NAMALWA (cell line): ENCODE measurements around the gene MSANTD7.
"Not testable (repeated sequence)": the region's sequence is repeated elsewhere in the genome, so short reads cannot be mapped to it uniquely, and the experiment has no call there.

ENCODE experiments used
- DNase-seq: peaks from one replicate; pipeline ENCODE4 v3.0.0-alpha.2; 2015; ENCODE audit warnings: low spot score

Gene MSANTD7, protein sequence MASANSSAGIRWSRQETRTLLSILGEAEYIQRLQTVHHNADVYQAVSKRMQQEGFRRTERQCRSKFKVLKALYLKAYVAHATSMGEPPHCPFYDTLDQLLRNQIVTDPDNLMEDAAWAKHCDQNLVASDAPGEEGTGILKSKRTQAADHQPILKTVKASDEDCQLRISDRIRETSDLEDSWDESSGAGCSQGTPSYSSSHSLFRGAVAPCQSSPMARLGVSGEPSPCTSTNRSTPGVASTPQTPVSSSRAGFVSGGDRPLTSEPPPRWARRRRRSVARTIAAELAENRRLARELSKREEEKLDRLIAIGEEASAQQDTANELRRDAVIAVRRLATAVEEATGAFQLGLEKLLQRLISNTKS

GRCh38 chr10:14837757-14838581 lies at the start of gene MSANTD7, which contains the start of the genes CDNF and HSPA14:
MSANTD7 (plus strand) TSS chr10:14838306; CDS start chr10:14842285, 3,979 bp downstream.
CDNF (minus strand) TSS chr10:14838037; CDS start chr10:14837946, 91 bp downstream.
HSPA14 (plus strand) TSS chr10:14838306; CDS start chr10:14838403, 97 bp downstream.
- peak; percentile 100 for DNase-seq

GRCh38 chr10:14798636-14799035 lies 39.5 kb upstream of the MSANTD7 start:
- DNase-seq = no peak

DNA sequence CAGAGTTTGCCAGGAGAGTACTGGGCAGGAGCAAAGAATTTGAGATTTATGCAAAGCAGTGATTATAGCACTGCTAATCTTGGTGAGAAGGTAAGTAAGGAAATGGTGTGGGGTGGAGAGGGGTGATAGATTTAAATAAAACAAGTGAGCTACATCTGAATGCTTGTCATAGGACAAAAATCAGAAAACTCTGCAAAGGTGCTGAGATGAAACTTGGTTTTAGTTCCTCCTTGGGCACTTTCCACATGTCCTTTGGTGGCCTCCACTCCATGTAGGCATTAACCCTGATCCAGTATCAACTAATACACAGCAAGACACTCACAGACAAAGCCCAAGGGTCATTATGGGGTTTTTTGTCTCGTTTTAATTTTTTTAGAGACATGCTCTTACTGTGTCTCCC lies 37.7 kb upstream of the MSANTD7 start:
- no peak for DNase-seq

DNA sequence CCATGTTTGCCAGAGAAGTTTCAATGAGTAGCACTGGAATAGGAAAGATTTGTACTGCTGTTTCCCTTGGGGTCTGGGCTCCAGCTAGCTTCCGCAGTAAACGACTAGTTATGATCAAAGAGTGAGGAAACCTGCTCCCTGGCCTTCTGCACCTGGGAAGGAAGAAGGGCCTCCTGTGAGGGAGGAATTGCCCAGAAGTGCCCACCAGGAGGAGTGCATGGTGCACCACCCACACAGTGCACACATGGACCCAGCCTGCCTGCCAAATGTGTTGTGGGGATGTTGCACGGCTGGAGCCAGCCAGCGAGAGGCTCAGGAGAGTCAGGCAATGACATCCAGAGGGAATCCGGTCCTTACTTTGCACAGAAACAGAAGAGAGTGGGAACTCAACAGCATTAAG lies 36.4 kb upstream of the MSANTD7 start:
- no peak for DNase-seq

DNA sequence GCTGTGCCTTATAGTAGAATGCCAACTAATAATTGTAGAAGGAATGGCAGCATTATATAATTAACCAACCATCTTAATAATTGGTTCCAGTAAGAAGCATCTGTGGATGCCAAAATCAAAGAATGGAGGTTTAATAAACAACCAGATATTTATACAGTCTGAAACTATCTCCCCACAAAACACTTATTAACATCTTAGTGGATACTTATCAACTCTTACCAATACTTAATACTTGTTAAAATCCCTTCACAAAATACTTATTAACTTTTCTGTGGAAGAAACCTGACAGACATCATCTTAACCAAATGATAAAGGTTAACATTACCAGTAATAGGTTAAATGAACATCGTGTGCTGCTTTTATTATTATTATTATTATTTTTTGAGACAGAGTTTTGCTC lies 34.3 kb upstream of the MSANTD7 start:
- DNase-seq = no peak

DNA sequence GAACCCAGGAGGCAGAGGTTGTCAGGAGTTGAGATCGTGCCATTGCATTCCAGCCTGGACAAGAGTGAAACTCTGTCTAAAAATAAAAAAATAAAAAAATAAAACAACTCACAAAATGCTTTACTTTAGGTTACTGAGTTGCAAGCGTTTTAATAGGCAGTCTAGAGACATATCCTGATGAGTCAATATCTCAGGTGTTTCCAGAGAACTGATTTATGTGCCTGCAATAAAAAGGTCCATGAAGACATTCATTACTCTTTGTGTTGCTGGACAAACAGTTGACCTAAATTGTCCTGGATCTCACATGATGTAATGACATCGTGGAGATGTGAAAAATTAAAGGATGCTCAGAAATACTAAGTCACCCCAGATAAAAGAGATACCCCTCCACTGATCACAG lies 31.8 kb upstream of the MSANTD7 start:
- DNase-seq = no peak

DNA sequence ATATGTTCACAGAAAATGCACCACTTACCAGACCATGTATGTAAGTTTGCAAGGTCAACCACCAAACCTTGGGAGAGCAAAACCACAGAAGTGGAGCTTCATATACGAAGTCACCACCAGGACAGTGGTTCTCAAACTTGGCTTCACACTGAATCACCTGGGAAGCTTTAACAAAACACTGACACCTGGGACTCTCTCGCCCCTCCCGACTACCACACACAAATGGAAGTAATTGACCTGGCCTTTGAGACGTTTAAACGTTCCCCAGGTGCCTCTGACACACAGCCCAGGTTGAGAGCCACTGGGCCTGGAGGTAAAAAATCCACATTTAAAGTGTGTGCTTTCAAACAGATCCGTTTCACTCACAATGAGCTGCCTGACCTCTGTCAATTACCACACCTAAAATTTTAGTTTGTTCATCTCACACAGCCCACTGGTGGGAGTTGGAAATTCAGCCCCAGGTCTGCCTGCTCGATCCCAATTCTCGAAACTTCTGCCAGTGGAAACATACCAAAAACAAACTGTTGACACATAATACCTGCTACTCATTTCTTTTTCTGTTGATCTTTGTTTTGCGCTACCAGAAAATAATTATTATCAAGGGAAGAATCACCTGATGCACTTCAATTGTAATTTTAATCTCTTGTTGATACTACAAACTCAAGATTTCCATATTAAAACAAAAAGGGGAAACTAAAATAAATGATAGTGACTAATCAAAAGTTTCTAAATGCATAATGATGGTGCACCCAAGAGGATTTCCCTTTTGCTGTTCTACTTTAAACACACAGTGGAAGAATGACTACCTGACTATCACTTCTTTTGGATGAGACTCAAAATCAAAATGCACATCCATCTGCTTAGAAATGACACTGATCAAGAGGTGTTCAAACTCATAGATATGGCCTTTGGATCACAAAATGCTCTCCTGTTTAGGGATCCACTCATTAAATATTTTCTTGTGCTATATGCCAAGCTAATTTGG lies 26.8 kb upstream of the MSANTD7 start:
- no peak for DNase-seq

DNA sequence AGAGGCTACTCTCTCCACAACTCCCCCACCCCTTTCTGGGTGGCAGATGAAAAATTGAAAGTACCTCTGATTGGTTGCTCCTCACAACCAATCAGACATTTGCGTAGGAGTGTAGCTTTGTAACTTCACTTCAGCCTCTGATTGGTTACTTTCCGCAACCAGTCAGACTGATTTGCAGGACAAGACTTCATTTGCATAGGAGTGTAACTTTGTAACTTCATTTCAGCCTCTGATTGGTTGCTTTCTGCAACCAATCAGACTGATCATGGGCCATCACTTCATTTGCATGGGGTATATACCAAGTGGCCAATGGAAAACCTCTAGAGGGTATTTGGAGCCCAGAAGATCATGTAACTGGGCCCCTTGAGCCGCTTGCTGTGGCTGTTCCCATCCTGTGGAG lies 25.8 kb upstream of the MSANTD7 start:
- peak; percentile 37 for DNase-seq

GRCh38 chr10:14815681-14816080 lies 22.4 kb upstream of the MSANTD7 start:
- no peak for DNase-seq

DNA sequence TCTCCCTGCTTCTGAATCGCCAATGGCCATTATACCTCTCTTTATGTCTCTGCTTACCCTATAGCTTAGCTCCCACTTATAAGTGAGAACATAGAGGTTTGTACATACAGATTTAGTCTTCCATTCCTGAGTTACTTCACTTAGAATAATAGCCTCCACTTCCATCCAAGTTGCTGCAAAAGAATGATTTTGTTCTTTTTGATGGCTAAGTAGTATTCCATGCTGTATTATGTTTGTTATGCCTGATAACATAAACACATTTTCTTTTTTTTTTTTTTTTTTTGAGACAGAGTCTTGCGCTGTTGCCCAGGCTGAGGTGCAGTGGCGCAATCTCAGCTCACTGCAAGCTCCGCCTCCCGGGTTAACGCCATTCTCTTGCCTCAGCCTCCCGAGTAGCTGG lies 21.4 kb upstream of the MSANTD7 start:
- DNase-seq = not testable (repeated sequence)

DNA sequence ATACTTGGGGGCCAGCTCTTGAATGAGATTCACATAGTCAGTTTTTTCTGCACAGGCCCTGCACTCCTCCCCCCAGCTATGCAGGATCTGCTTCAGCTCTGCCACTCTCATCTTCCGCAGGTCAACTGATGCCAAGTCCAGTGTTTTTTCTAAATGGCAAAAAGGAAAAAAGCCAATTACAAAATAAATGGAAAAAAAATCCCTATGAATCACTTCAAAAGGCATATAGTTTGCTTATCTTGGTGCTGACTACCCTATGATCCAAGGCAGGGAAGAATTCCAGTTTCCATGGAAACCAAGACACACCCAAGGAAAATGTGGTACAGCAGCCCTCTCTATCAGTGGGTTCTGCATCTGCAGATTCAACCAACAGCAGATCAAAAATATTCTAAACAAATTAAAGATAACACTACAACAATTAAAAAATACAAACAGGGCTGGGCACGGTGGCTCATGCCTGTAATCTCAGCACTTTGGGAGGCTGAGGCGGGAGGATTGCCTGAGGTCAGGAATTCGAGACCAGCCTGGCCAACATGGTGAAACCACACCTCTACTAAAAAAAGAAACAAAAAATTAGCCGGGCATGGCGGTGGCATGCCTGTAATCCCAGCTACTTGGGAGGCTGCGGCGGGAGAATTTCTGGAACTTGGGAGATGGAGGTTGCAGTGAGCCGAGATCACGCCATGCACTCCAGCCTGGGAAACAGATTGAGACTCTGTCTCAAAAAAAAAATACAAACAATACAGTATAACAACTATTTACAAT lies 17.9 kb upstream of the MSANTD7 start:
- no peak for DNase-seq

DNA sequence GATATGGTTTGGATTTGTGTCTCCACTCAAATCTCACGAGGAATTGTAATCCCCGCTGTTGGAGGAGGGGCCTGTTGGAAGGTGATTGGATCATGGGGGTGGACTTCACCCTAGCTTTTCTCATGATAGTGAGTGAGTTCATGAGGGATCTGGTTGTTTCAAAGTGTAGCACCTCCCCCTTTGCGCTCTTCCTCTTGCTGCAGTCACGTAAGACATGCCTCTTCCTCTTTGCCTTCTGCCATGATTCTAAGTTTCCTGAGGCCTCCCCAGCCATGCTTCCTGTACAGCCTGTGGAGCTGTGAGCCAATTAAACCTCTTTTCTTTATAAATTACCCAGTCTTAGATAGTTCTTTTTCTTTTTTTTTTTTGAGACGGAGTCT lies 17.3 kb upstream of the MSANTD7 start:
- DNase-seq = no peak

DNA sequence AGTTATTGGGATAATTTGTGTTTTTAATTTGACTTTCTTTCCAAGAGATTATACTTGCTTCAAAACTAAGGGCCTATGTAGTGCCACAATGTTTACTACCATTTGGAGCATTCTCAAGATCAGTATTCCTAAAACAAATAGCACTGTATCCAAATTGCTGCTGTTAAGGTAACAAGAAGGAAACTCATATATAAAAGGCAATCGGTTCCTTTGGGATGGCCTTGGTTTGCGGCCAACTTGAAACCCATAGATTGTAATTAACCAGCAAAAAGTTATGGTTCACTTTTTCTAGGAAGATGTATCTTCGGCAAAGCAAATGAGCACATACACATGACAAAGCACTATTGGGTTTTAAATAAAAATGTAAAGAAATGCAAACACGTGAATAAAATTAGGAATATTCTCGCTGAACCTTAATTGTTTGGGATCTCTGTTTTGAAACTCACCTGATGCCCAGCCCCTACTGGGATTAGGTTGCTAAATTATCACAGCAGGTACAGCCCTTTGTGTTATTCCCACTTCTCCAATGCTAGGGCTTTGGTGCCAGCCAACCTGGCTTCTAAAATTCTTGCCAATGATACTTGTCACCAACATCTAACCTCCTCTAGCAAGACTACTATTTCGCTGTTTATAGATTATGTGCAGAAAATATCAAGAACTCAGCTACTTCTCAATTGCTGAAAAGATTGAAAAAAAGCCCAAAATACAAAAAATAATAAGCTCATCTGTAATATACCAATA lies 16.3 kb upstream of the MSANTD7 start:
- no peak for DNase-seq

DNA sequence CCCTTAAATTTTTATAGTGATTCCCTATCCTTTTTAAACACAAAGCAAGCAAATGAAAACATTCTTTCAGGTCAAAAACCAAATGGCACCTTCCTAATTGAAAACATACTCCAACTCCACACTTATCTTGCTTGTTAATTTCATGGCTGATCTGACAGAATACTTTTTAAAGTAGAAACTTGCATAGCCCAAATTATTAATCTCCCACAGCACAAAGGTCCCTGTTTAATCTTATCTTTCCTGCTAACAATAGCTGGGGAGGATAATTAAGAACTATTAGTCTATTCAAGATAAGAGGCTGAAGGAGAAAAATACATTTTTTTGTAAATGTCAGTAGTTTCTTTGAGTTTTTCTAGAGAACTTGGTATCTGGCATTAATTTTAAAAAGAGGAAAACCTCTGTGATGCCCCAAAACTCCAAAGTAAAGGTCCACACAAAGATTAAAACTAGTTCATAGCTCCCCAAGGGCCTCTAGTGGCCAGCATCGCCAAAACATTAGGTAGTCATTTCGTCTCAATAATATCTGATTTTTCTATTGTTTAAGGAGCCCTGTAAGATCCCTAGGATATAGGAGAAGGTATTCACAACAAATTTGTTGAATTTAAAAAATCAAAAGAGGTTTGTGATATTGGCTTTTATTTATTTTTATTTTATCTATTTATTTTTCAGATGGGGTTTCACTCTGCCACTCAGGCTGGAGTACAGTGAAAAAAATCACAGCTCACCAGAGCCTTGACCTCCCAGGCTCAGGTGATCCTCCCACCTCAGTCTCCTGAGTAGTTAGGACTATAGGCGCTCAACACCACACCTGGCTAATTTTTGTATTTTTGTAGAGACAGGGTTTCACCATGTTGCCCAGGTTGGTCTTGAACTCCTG lies 15.0 kb upstream of the MSANTD7 start:
- peak; percentile 78 for DNase-seq

DNA sequence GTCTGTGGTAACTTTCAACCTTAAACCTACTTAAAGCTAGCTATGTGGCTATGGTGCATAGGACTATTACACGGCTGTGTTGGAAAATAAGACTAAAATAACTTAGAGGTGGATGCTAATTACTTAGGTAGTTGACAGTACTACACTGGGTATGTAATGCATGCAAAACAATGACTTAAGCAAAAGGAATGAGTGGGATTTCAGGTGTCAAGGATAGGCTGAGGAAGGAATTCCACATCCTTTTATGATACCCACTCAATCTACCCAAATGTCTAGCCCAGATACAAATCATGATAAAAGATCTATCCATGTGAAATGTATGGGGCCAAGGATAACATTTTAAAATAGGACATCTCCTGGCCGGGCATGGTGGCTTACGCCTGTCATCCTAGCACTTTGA lies 14.1 kb upstream of the MSANTD7 start:
- no peak for DNase-seq

DNA sequence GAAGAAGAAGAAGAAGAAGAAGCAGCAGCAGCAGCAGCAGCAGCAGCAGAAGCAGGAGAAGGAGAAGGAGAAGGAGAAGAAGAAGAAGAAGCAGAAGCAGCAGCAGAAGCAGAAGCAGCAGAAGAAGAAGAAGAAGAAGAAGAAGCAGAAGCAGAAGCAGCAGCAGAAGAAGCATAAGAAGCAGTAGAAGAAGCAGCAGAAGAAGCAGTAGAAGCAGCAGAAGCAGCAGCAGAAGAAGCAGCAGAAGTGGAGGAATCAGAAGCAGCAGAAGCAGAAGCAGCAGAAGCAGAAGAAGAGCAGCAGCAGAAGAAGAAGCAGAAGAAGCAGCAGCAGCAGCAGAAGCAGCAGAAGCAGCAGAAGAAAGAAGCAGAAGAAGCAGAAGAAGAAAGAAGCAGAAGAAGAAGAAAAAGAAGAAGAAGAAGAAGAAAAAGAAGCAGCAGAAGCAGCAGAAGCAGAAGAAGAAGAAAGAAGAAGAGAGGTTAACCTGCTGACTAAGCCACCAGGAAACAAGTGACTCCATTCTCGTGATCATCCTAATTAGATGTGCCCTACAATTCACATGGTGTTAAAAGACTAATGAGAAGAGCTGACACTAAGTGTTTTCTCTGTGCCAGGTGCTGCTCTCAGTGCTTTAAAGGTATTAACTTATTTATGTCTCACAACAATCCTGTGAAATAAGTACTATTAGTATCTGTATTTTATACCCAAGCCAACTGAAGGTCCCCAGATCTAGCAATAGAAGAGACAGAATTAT lies 11.9 kb upstream of the MSANTD7 start:
- peak; percentile 30 for DNase-seq

GRCh38 chr10:14833106-14833505 lies 5.0 kb upstream of the MSANTD7 start:
- no peak for DNase-seq

DNA sequence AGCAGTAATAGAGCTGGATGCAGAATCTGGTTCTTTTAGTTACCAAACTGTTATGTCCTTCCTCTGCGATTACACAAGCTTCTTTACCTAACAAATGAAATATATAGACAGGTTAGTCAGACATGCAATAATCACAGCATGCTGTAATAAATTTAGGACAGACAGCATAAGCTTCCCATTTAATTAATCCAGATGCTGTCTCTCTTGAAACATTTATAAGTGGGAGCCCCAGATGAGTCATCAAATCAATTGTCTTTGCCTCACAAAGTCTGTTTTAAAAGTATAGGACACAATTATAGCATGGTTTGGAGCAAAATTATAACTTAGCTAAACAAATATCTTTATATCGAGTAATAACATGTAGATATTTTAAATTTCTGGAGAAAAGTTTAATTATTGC lies 1.9 kb upstream of the MSANTD7 start:
- DNase-seq = no peak
